ENCODE measurements around the gene NELL2. TPM values are rescaled to one million over a fixed set of nuclear protein-coding genes. Genes with fewer than 3 reads are reported as not detected.

Gene NELL2
- polyA plus RNA-seq, 10 donors = 0.55 to 12.3 (median 1.1) TPM

DNA sequence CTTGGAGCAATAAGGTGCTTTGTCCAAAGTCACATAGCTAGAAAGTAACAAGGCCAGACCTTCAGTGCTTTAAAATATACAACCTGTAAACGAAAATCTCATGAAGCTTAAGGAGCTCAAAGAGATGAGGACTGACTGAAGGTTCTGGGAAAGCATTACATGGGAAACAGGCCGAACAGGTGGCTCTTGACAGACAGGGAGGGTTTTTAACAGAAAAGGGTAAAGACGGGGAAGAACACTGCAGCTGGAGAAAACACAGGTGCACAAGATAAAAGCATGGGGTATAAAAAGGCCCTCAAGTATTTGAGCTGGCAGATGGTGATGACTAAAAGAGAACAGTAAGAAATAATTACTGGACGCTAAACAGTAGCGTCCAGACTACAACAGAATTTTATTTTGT, 257.2 kb downstream of the NELL2 start:
- no peak for DNase-seq

DNA sequence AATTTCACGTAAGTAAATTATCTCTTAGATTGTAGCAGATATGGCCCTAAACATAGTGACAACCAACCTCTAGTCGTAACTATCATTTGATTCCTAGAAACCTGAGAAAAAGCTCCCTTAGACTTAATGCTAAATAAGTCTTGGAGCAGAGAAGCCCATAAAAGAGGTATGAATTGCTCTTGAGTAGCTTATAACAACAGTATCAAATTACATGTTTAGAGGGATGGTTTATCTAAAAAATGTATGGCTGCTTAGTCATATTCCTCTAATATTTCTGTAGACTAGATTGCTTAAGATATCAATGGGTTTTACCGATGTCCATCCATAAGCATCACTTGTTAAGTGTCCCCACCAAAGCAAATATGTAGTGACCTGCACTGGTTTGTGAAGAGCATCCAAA, 259.7 kb downstream of the NELL2 start:
- DNase-seq = no peak

DNA sequence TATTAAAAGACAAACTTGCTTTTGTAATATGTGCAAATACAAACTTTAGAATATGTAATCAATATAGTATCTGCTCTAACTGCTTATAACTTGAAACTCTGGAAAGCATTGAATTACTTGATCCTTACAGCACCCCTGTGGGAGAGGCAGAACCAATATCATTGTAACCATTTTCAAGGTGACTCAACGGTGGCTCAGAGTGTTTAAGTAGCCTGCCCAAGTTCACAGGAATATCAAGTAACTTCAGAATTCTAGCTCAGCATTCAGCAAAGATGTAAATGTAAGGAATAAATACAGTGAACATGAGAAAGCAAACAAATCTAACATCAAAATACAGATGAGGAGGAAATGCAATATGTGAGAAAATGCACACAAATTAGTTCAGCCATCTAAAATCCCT, 264.6 kb downstream of the NELL2 start:
- DNase-seq = no peak

DNA sequence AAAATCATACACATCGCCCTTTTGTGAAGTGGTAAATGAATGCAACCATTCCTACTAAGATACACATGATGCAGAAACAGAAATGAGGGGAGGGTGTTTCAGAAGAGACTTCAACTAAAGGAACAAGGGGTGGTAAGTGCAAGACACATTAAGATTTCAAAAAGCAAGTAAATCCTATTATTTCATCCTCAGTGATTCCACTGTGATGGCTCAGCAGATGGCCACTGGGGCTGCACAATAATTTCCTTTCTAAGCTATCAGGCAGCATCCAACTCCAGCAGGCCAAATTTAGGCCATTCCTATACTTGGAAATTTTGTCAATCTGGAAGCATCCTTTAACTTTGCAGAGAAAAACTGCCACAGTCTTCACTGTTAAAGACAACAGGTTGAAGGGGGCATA, 272.4 kb downstream of the NELL2 start:
- DNase-seq = no peak

DNA sequence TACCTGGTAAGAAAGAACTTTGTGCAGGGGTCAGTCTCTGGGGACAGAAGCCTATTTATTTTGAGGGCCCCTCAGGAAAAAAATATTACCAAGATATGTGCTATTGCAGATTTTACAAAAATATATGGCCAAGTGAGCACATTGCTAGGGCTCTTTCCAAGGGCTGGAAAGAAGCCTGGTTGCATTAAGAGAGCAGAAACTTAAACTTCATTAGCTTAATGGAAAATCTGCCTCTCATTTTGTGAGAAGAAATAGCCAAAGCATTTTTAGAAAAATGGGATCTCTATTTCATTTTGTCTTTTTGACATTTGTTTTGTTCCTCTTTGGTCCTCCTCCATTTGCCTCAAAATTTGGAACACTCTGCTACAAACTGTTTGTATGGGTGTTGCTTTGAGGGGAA, 283.5 kb downstream of the NELL2 start:
- peak in 2 of 3 donors; percentile 1 to 11 for DNase-seq

DNA sequence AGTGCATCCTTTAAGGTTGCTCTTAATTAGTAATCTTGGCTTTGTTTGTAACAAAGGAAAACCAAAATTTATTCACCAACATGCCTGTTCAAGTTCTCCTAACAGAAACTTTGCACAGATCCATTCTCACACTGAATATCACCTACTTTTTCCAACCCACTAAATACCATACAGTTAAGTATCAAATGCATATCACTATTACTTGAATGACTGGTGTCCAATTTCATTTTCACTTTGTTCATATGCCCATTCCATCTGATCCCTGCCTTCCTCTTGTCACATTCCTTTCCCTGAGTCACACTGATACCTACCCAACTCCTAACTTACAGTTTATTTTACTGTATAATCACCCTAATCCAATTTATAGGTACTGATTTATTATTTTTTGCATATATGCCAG, 286.4 kb downstream of the NELL2 start:
- no peak for DNase-seq

DNA sequence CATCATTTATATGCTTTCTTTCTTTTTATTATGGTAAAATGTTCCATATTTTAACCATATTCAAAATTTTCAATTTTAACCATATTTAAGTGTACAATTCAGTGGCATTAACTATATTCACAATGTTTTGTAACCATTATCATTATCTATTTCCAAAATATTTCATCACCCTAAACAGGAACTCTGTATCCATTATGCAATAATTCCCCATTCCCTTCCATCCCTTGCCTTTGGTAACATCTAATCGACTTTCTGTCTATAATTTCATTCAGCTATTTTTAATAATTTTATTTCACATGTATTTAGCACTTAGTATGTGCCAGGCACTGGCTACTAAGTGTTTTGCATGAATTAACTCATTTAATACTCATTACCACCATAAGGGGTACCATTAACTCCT, 287.5 kb downstream of the NELL2 start:
- DNase-seq = no peak

DNA sequence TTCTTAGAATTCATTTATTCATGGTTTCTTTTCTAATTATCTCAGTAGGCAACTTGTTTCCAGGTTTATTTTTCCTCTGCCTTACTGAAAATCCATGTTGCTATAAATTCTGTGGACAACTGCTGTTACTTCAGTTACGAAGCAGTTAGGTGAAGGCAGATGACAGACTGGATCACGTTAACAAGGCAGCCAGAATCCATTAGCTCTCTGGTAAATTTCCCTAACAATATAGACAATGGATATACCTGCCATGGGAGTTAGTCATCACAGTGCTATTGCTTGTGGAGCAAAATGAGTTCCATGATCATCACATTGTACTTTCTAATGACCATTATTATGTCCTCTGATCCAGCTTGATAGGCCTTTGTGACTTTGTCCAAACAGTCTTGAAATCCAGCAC, 291.5 kb downstream of the NELL2 start:
- no peak for DNase-seq

DNA sequence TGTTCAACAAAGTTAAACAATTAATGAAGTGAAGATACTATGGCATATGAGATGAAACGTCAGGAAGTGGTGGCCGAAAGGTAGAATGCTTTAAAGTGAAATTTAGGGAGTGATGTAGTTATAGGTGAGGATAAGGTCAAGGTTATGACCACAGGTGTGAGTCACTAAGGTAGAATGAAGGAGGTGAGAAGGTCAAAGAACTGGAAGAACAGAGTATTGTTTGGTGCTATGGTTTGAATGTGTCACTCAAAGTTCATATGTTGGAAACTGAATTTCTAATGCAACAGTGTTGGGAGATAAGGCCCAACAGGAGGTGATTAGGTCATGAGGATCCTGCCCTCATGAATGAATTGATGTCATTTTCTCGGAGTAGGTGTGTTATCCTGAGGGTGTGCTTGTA, 293.6 kb downstream of the NELL2 start:
- DNase-seq = no peak

DNA sequence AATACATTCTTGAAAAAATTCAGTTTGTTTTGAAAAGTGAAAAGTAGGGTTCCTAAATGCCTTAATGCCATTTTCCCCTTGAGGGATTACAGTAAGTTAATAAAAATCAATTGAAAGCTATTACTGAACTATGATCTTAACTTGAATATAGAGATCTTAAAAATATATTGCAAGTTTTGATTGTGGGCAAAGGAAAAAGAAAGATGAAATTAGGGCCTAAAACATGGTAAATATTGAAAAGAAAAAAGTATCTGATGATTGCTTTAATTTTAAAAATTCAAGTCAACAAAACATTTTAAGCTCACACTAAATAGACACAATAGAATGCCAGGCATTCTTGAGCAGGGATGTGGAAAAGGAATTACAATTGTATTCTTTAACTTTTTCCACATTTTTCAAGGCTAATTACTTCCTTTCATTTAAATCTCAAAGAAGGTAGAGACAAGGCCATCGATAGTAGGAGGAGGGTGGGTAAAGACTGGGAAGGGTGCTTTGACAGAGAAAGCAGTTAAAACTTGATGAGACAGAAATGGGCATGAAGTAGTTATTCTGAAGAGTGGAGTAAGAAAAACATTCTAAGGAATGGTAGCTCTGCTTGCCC, 294.4 kb downstream of the NELL2 start:
- DNase-seq = no peak

DNA sequence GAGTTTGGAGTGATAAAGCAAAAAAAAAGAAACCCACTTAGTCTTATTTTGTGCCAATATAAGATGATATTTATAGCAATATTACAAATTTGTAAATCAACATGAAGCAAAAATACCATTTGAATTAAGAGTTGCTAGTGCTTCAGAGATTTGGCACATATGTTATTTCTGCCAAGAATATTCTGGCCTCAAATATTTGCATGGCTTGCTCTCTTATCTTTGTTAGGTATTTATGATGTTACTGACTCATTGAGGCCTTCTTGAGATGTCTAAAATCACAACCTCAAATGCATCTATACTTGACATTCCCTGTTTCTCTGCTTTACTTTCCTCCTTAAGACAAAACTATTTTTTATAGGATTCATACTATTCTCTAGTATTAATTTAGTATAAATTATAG, 301.5 kb downstream of the NELL2 start:
- no peak for DNase-seq

DNA sequence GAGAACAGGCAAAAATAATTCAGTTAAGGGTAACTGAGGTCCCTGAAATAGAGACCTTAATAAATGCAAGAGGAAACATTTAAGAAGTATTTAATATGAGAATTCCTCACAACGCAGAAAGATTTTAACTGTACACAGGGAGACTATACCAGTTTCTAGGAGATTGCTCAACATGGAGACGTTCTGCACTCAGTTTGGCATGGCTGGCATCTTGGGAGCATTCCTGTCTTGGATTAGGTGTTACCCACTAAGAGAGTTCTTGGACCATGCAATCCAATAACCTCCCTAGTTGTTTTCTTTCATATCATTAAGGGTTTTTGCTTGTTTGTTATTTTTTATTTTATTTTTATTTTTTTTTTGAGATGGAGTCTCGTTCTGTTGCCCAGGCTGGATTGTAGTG, 302.4 kb downstream of the NELL2 start:
- DNase-seq = no peak

DNA sequence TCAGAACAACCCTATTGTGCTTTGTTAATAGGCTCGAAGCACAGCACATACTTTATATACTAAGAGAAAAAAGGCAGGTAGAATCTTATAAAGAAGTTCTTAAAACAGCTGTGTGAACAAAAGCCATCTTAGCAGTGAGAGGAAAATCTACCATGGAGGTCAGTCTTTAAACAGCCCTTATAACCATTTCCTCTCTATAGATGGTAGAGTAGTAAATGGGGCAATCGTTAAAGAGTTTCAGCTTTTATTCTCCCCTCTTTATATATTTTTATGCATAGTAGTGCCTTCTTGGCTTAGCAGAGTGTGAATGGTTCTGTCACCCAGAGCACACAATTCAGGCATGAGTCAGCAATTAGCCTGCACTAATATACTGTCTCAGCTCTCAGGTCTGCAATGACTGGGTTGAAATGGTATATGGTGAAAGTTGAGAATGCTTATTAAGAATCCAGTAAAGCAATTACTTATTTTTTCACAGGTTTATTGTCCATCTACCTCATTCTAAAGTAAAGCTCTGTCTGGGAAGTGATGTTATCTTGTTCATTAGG, 305.0 kb downstream of the NELL2 start:
- no peak for DNase-seq

DNA sequence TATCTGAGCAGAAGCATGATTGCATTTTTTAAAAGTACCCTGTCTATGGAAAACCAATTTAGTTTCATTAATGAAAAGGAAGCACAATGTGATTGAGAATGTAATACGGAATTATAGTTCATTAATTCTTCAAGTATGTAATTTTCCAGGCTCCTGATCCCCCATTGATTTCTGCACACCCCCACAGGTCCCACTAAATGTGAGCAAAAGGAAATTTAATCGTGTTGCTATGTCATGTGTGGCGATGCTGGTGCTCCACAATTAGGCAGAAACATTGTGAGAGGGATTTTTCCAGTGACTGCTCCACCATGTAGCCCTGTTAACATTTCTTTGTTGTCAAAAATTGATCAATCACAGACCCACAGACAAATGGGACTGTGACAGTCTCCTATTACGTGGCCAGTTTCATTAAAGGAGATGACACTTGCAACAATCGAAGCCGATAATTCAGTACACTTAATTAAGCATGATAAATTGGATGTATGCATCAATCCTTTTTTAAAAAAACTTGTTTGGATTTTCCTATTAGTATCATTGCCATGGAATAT, 306.0 kb downstream of the NELL2 start:
- no peak for DNase-seq

DNA sequence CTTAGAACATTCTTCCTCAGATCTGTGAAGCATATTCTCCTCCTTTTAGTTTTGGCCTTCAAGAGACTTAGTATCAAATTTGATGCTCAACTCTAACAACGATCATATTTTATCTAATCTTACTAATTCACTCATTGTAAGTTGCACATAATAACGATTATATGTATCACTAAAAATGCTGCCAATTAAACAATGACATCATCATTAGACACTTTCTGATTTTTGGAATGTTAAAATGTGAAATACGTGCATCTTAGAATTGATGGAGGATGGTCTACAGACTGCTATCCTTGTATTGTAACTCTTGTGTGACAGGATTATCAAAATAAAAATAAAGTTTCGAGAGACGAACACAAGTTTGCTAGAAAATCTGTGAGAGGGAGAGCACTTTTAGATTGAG, 311.0 kb downstream of the NELL2 start:
- DNase-seq = no peak

DNA sequence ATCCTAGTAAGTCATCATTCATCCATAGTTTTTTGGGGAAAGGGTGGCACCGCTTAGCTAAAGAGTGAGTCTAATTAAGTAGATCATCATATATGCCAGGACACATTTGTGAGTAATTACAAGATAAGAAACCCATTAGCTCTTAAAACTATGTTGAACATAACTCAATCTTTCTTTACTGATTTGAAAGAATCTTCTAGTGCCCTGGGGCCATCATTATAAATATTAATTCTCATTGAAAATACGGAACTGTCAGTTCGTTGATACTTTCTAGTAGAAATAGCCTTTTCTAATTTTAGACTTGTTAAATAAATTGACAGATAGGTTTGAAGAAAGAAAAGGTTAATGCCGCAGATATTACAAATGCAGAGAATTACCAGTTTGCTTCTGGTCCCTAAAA, 312.6 kb downstream of the NELL2 start:
- no peak for DNase-seq

DNA sequence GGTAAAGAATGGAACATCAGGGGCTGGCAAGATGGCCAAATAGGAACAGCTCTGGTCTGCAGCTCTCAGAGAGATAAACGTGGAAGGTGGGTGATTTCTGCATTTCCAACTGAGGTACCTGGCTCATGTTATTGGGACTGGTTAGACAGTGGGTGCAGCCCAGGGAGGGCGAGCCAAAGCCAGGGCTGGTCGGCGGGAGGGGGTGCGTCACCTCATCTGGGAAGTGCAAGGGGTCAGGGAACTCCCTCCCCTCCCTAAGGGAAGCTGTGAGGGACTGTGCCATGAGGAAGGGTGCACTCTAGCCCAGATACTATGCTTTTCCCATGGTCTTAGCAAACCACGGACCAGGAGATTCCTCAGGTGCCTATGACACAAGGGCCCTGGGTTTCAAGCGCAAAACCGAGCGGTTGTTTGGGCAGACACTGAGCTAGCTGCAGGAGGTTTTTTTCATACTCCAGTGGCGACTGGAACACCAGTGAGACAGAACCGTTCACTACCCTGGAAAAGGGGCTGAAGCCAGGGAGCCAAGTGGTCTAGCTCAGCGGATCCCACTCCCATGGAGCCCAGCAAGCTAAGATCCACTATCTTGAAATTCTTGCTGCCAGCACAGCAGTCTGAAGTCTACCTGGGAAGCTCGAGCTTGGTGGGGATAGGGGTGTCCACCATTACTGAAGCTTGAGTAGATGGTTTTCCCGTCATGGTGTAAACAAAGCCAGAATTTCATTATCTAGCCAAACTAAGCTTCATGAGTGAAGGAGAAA, 317.6 kb downstream of the NELL2 start:
- no peak for DNase-seq

DNA sequence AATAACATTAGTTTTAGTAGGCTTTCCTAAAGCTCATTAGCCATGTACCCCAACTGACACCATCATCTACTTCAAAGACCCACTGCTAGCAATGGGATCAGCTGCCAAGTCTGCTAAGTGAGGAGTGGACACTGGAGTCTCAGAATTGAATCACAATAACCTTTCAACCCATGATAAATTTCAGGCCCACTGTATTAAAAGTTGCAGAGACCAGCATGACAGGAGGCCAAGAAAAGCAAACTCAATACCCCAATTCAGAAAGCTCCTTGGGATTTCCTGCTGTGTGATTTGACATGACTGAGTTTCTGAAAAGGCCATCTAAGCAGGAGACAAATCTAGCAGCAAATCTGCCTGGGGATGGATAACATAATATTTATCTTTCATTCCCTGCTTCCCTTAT, 320.7 kb downstream of the NELL2 start:
- DNase-seq = no peak

DNA sequence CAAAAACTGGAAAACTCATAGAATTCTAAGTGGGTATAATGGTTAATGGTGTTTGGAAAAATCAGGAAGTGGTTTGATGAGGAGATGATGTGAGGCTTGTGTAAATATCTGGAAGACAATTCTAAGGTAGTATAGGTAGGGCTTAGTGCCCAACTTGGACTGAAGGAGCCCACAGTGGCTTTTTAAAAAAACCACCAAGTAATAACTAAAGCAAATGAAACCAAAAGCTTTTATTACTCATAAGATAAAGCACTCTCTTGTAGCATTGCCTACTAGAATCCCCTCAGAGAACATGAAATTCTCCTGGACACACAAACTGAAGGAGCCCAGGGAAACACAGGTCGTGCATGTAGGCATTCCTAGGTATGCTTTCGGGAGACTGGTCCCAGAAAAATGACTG, 324.5 kb downstream of the NELL2 start:
- DNase-seq = no peak

DNA sequence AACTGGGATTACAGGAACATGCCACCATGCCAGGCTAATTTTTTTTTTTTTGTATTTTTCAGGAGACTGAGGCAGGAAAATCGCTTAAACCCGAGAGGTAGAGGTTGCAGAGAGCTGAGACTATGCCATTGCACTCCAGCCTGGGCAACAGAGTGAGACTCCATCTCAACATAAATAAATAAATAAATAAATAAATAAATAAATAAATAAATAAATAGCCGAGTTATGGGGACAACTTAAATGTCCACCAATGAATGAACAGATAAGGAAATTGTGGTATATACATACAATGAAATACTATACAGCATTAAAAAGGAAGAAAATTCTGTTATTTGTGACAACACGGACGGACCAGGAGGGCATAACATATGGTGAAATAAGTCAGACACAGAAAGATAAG, 325.7 kb downstream of the NELL2 start:
- DNase-seq = no peak

DNA sequence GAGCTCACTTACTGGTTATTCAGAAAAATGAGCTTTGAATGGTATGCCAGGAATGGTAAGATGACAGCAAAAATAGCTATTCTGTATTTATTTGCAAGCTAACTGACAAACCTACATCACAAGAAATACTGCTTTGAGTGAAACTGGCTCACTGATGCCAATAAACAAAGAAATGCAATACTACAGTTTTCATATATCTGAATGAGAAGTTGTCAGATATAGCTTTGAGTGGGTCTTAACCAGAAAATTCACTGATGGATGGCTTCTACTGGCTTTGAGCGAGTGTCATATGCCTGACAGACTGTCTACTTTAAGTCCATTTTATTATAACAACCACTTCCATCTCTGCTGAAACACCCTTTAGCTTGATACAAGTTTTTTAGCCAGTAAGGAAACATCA, 330.1 kb downstream of the NELL2 start:
- DNase-seq = no peak

DNA sequence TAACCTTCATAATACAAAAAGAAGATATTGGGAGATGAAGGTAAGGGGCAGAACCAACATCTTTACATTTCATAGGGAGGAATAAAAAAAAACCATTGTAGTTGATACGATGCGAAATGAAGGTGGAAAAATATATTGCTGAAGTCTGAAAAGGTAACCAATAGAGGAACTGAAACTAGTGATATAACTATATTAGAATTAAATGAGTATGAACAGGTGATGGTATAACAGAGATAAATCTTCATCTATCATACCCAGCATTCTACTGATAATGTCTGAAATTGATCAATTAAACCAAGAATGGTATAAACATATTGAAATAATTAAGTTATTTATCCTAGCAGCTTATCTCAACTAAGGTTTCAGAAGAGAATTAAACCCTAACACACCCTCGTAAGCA, 332.1 kb downstream of the NELL2 start:
- DNase-seq = no peak

DNA sequence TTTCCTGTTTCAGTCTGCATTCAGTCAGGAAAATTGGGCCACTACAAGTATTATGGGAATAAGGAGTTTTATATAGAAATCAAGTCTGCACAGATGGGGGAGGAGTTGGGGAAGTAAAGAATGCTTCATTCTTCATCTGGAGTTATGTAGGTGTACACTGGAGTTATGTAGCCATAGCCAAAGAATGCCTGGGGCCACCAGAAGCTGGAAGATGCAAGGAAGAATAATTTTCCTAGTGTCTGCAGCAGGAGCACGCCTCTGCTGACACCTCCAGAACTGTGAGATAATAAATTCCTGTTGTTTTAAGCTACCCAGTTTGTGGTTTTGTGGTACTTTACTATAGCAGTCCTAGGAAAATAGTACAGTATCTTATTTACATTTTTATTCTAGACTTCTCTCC, 333.4 kb downstream of the NELL2 start:
- DNase-seq = no peak

Measured in muscle of back (tissue), 11 donors.